ENCODE data around the gene NFIB.

DNA sequence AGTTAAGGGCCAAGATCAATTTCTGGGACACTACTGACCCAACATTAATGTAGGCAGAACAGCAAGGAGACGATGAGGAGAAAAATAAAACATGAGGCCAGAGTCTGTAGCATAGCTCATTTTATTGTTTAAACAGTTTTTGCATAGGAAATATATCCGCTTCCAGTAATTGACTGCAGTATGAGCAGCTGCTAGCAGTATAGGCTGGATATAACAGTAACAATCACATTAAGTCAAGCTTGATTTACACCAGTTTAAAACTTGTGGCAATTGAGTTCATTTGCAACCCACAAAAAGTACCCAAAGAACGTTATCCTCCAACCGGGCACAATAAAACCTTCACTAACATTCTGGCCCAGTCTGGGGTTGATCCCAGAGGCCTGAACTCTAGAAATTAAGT is 232.2 kb downstream of the NFIB start:
- TF ChIP-seq, protein P1, sequence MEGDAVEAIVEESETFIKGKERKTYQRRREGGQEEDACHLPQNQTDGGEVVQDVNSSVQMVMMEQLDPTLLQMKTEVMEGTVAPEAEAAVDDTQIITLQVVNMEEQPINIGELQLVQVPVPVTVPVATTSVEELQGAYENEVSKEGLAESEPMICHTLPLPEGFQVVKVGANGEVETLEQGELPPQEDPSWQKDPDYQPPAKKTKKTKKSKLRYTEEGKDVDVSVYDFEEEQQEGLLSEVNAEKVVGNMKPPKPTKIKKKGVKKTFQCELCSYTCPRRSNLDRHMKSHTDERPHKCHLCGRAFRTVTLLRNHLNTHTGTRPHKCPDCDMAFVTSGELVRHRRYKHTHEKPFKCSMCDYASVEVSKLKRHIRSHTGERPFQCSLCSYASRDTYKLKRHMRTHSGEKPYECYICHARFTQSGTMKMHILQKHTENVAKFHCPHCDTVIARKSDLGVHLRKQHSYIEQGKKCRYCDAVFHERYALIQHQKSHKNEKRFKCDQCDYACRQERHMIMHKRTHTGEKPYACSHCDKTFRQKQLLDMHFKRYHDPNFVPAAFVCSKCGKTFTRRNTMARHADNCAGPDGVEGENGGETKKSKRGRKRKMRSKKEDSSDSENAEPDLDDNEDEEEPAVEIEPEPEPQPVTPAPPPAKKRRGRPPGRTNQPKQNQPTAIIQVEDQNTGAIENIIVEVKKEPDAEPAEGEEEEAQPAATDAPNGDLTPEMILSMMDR (IDR thresholded peaks at IDR 0.05; ENCODE audit: poor library complexity), result no peak
- TF ChIP-seq EZH2phosphoT487 (IDR thresholded peaks at IDR 0.05; ENCODE audit: low read depth, severe bottlenecking, unreplicated experiment) (no peak), EZH2 (IDR thresholded peaks at IDR 0.05; ENCODE audit: borderline replicate concordance) (no peak)

Measured in hepatocyte (in vitro differentiated cells).